ENCODE data around the gene FANCB.
A peak's percentile ranks its signal among the peaks of the same experiment; 100 is the strongest.

Gene FANCB

GRCh38 chrX:14872851-14873675 is at the start of gene FANCB, which contains the start of gene MOSPD2:
TSS of gene FANCB (minus strand) at chrX:14873069. CDS start at chrX:14865510, 7,559 bp downstream.
TSS of gene MOSPD2 (plus strand) at chrX:14873421. CDS start at chrX:14873529, 108 bp downstream.
- peak; percentile 95 for DNase-seq

DNA sequence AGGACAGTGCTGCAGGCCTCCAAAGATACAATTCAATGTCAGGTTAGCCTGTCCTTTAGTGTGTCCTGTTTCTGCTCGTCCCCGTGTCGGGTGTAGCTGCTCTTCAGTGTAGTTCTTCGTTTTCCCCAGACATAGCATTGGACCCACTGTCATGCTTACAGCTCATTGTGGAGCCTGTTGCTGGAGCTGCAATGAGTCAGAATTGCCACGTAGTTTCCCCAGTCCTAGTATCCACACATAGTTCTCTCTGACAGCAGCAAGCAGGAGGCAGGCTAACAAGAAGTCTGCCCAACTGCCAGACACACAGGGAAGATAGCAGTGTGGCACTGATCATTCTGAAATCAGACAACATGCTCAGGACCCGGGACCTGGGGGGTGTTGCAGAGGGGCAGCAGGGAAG is 49.6 kb upstream of the FANCB start:
- DNase-seq: no peak

DNA sequence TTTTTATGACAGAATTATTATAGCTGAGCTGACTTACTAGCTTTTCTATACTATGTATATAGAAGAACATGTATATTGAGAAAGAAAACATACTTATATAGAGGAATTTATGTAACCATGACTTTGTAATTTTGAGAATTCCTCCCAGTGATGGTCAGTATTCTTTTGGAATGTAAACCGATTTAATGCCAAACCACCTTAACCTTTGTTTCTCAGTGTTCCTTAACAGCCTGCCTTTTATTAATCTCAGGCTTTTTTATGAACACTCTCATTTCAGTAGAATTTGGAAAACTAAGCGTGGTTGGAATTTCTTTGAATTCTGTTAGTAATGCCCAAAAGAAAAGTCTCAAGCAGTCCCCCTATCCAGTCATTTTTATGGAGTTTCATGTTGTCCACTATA is 47.3 kb upstream of the FANCB start:
- DNase-seq: no peak

DNA sequence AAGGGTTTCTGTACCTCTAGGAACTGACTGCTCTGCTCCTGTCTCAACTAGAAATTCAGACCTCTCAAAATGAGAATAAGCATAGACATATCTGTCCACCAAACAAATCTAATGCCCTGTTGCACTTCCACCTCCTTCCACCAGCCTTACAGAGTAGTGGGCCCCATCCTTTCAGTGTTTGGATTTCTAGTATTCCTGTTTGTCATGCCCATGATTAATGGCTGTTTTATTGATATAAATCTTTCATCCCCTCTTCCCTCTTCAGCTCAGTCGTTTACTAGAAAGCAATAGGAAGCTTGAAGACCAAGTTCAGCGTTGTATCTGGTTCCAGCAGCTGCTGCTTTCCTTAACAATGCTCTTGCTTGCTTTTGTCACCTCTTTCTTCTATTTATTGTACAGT is 46.5 kb upstream of the FANCB start:
- DNase-seq: no peak

DNA sequence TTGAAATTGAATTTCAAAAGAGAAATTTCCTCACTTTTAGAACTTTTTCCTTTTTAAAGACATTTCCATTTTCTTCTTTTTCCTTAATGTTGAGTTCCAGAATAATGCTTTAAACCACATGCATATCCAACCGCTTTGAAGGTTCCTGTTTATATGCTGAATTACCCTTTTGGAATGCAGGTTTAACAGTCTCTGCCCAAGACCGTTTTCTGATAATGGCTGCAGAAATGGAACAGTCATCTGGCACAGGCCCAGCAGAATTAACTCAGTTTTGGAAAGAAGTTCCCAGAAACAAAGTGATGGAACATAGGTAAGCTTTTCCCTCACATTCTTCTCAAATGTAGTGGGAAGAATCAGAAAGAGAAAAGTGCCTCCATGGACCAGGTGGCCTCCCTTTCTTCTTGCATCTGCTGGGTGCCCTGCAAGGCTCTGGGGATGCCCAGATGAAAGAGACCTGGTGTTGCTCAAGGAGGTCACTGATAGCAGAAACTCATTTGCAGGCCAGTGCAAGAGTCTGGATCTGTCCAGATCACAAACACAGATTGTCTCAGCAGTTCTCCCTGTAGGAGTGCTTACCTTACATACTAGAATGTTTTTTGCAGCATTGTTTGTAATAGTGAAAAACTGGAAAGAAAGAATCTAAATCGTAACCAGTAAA is 43.3 kb upstream of the FANCB start:
- no peak for DNase-seq

DNA sequence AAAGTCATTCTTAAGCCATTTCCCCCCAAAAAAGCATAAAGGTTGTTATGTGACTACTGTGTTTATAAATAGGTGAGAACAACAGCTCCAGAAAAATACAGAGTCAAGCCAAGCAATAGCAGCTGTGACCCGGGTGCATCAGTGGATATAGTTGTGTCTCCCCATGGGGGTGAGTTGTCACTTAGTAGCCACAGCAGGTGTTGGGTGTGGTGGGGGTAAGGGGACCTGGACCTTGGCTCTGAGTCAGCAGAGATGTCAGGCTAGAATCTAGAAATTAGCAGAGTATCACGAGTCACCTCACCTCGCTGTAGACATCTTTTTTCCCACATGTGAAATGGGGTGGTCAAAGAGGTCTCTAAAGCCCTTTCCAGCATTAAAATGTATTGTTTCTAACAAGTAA is 42.7 kb upstream of the FANCB start:
- no peak for DNase-seq

GRCh38 chrX:14913241-14913640 is 40.4 kb upstream of the FANCB start:
- DNase-seq: no peak

GRCh38 chrX:14903891-14904290 is 31.0 kb upstream of the FANCB start:
- no peak for DNase-seq

DNA sequence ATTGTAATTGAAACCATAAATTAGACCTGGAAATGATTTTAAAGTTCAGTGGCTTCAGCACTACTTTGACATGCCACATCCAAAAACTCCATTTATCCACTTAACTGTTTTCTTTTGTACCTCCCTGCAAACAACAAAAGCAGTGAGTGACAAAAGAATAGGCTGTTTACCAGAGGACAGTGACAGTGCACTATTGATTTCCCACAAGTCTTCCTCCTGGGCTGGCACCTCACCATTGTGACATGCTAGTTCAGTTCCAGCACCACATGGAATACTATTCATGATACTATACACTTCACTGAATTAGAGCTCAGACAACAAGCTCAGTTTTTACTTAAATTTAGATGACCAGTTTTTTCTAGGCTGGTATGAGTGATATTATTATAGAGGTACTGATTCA is 29.7 kb upstream of the FANCB start:
- no peak for DNase-seq

GRCh38 chrX:14899607-14900006 is 26.7 kb upstream of the FANCB start:
- no peak for DNase-seq

- DNase-seq: no peak
Measured at GRCh38 chrX:14897042-14897441, 24.2 kb upstream of the FANCB start.

DNA sequence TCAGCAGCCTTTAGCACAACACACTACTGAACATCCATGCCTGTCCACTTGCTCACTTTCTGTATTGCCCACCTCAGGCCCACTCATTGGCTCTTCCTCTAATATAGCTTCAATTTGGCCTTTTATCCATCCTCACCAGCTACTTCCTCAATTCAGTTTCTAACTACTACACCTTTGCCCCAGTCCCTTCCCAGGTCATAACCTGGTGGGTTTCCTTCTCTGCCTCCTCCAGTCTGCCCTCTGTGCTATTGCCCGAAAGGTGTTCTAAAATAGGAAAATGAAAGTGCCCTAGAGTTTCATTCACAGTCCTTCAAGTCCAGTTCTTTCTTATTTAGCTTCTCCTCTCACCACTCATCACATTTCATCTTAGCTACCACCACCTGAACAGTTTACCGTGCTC is 23.4 kb upstream of the FANCB start:
- DNase-seq: no peak

DNA sequence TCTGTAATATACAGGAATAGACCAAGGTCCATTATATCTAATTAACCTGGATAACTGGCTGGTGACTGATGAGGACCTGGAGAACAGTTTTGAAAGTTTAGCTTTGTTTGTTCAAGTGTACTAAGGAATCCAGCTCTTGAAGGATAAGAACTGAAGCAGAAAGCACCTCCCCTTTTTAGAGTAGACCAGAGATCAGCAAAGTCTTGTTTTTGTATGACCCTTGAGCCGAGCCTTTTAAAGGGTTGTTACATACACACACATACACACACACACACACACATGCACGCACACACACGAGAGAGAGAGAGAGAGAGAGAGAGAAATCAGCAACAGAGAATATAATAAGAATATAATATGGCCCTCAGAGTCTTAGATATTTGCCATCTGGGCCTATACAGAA is 13.4 kb upstream of the FANCB start:
- DNase-seq: no peak

GRCh38 chrX:14884714-14885113 is 11.8 kb upstream of the FANCB start:
- no peak for DNase-seq

GRCh38 chrX:14883826-14884225 is 11.0 kb upstream of the FANCB start:
- DNase-seq: no peak

- no peak for DNase-seq
Measured at GRCh38 chrX:14875624-14876023, 2.8 kb upstream of the FANCB start.

DNA sequence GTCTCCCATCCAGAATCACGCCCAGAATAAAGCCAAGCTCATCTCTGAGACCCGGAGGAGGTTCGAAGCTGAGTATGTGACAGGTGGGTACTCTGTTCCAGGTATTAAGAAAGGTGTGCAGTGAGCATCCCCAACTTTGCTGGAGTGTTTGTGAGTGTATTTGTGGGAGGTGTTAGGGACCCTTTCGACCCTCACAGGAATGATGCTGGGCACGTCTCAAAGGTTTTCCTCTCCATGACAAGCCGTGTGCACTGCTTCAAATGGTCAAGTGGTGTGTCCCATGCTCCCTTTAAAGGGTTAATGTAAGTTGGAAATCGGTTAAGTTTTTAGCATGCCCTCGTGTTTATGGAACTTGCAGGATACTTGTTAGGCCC is 794 bp upstream of the FANCB start:
- no peak for DNase-seq

DNA sequence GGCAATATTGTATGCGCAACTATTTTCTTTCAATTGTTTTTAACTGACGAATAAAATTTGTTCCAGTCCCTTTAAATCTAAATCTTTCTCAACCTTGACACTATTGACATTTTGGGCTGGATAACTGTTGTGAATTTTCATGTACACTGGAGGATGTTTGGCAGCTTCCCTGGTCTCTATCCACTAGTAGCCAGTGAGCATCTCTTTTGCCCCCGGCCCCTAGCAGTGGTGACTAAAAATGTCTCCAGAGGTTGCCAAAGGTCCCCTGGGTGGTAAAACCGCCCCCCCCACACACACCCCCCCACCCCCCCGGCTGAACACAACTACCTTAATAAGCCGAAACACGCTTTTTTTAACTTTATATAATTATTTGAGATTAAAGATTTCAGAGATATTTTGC is 514 bp downstream of the FANCB start:
- no peak for DNase-seq

DNA sequence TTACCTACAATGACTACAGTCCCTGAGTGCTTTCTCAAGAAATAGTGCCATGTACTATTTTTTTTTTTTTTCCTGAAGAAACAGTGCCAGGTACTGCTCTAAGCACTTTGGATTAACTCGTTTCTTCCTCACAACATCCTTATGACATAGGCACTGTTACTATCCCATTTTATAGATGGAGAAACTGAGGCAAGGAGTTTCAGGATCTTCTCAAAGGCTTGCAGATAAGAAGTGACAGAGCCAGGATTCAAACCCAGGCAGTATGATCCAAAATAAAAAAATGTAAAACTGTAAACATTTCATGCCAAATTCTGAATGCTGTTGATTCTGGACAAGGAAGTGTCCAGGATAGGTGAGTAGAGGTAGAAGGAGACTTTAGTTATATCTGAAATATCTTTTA is 1.1 kb downstream of the FANCB start:
- DNase-seq: no peak

GRCh38 chrX:14865201-14865600 is 7.7 kb downstream of the FANCB start:
- no peak for DNase-seq

- DNase-seq: no peak
Measured at GRCh38 chrX:14864631-14865030, 8.2 kb downstream of the FANCB start.

DNA sequence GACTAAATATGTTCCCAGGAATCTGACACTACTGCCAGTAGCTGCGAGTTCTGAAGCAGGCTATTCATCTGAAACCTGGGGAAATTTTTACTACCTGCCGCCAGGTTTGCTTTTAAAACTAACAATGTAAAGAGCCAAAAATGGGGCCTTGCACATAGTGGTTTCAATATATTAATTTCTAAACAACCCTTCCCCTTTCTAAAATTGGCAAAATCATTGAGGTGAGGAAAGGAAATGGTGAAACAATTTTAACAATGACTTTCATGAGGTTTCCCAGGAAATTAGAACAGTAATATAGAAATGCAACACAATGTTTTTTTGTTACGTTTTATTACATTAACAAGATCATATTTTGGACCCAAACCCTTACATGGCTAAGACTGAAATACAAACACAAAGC is 21.3 kb downstream of the FANCB start:
- DNase-seq: no peak

DNA sequence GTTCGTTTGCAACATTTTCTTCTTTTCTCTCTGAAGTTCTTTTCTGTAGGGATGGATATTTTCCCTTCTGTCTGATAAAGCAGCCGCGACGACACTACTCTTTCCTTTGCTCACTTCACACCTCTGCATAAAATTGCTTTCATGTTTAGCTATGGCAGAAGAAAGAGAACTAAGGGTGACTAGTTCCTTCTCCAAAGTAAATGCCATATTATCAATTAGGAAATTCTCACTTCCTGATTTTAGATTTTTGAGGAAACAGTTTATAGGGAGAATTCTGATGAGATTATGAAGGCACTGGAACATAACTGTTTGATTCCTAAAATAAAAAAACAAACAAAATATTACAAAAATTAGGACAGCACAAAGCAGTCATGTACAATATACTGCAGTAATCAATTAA is 29.2 kb downstream of the FANCB start:
- no peak for DNase-seq

DNA sequence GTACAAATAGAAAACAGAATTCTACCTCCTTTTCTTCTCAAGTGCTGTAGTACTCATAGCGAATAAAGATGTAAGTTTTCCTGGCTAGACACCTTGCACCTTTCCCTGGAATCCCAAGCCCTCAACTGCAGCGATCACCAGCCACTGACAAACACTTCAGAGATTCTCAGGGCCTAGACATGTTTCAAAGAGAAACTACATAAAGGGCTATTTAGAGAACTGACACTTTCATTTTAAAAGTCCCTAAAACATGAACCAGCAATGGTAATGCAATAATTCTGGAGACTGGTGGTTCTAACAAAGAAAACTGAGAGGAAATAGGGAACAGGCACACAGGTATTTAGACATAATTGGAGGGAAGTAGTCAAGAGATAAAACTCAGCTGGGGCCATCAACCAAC is 35.7 kb downstream of the FANCB start:
- DNase-seq: no peak

GRCh38 chrX:14832586-14832985 is 40.3 kb downstream of the FANCB start:
- no peak for DNase-seq

Data from NCI-H526 treated with DMSO at 0.1 percent for 48 hours (cell line).